ENCODE data around the gene ZFAND3. TPM values are rescaled to one million over a fixed set of nuclear protein-coding genes. Genes with fewer than 3 reads are reported as not detected.

The ZFAND3 gene
- polyA plus RNA-seq, 1 donor from 2014 or later = 19.7 TPM

GRCh38 chr6:38077488-38078030 is 258.0 kb downstream of the ZFAND3 start:
- no peaks in the 10 kb centered on the region for H3K9me2 ChIP-seq (ENCODE audit: insufficient read depth, low read length)
- H3K4me2 ChIP-seq (ENCODE audit: low read length) = no peak overlapping the region
- no peak overlapping the region for H2AFZ ChIP-seq (ENCODE audit: low read depth, low read length)
- H3F3A ChIP-seq (ENCODE audit: insufficient read depth, low read length, poor library complexity, severe bottlenecking) = no peaks in the 10 kb centered on the region
- peaks cover 12% of the 10 kb centered on the region for H3K79me2 ChIP-seq (replicated peaks; ENCODE audit: insufficient read depth, low read length)
- TF ChIP-seq REST (IDR thresholded peaks at IDR 0.05; ENCODE audit: borderline replicate concordance) (no peak), RAD21 (conservative IDR thresholded peaks at IDR 0.05) (no peak), MXI1 (conservative IDR thresholded peaks at IDR 0.05; ENCODE audit: poor library complexity, severe bottlenecking) (no peak), EP300 (conservative IDR thresholded peaks at IDR 0.05; ENCODE audit: poor library complexity, severe bottlenecking) (no peak), CTCF (IDR thresholded peaks at IDR 0.05; ENCODE audit: poor library complexity, severe bottlenecking) (no peak), TAF1 (IDR thresholded peaks at IDR 0.05; ENCODE audit: low read depth) (no peak), SMC3 (conservative IDR thresholded peaks at IDR 0.05; ENCODE audit: poor library complexity) (no peak), EZH2 (IDR thresholded peaks at IDR 0.05; ENCODE audit: borderline replicate concordance, insufficient read depth, low read length, poor library complexity, severe bottlenecking) (no peak), POLR2AphosphoS5 (IDR thresholded peaks at IDR 0.05) (no peak)
- H3K36me3 ChIP-seq (ENCODE audit: insufficient read depth, low read length) = no peaks in the 10 kb centered on the region
- no peak overlapping the region for H3K9ac ChIP-seq (ENCODE audit: low read length)
- H3K27ac ChIP-seq (ENCODE audit: low read length) = no peak overlapping the region
- H3K4me3 ChIP-seq (ENCODE audit: low read length) = no peak overlapping the region
- no peaks in the 10 kb centered on the region for H3K27me3 ChIP-seq (ENCODE audit: insufficient read depth, low read depth, low read length)
- no peaks in the 10 kb centered on the region for H3K9me3 ChIP-seq (ENCODE audit: low read length)
- H4K20me1 ChIP-seq (ENCODE audit: insufficient read depth) = no peaks in the 10 kb centered on the region

- H3K9ac ChIP-seq (ENCODE audit: low read length) = no peak overlapping the region
- peaks cover 12% of the 10 kb centered on the region for H3K79me2 ChIP-seq (replicated peaks; ENCODE audit: insufficient read depth, low read length)
- H3K36me3 ChIP-seq (ENCODE audit: insufficient read depth, low read length) = no peaks in the 10 kb centered on the region
- H3K4me2 ChIP-seq (ENCODE audit: low read length) = no peak overlapping the region
- H3F3A ChIP-seq (ENCODE audit: insufficient read depth, low read length, poor library complexity, severe bottlenecking) = no peaks in the 10 kb centered on the region
- no peaks in the 10 kb centered on the region for H4K20me1 ChIP-seq (ENCODE audit: insufficient read depth)
- H3K9me3 ChIP-seq (ENCODE audit: low read length) = no peaks in the 10 kb centered on the region
- no peak overlapping the region for H2AFZ ChIP-seq (ENCODE audit: low read depth, low read length)
- TF ChIP-seq POLR2AphosphoS5 (IDR thresholded peaks at IDR 0.05) = no peak
- H3K4me3 ChIP-seq (ENCODE audit: low read length) = no peak overlapping the region
- no peaks in the 10 kb centered on the region for H3K27me3 ChIP-seq (ENCODE audit: insufficient read depth, low read depth, low read length)
- no peak overlapping the region for H3K27ac ChIP-seq (ENCODE audit: low read length)
- no peaks in the 10 kb centered on the region for H3K9me2 ChIP-seq (ENCODE audit: insufficient read depth, low read length)
Observed at GRCh38 chr6:38078671-38079070, 259.1 kb downstream of the ZFAND3 start.

- Histone ChIP-seq H3K9ac (ENCODE audit: low read length) (no peak overlapping the region), H3K36me3 (ENCODE audit: insufficient read depth, low read length) (no peaks in the 10 kb centered on the region), H3K4me3 (ENCODE audit: low read length) (no peak overlapping the region), H2AFZ (ENCODE audit: low read depth, low read length) (no peak overlapping the region), H3K4me2 (ENCODE audit: low read length) (no peak overlapping the region), H3K9me2 (ENCODE audit: insufficient read depth, low read length) (no peaks in the 10 kb centered on the region), H3K79me2 (replicated peaks; ENCODE audit: insufficient read depth, low read length) (peaks cover 12% of the 10 kb centered on the region), H3K9me3 (ENCODE audit: low read length) (no peaks in the 10 kb centered on the region), H4K20me1 (ENCODE audit: insufficient read depth) (no peaks in the 10 kb centered on the region), H3K27me3 (ENCODE audit: insufficient read depth, low read depth, low read length) (no peaks in the 10 kb centered on the region), H3K27ac (ENCODE audit: low read length) (no peak overlapping the region), H3F3A (ENCODE audit: insufficient read depth, low read length, poor library complexity, severe bottlenecking) (no peaks in the 10 kb centered on the region)
- TF ChIP-seq EZH2 (IDR thresholded peaks at IDR 0.05; ENCODE audit: borderline replicate concordance, insufficient read depth, low read length, poor library complexity, severe bottlenecking) (no peak), RAD21 (conservative IDR thresholded peaks at IDR 0.05) (no peak), CTCF (IDR thresholded peaks at IDR 0.05; ENCODE audit: poor library complexity, severe bottlenecking) (no peak), EP300 (conservative IDR thresholded peaks at IDR 0.05; ENCODE audit: poor library complexity, severe bottlenecking) (no peak), REST (IDR thresholded peaks at IDR 0.05; ENCODE audit: borderline replicate concordance) (no peak), MXI1 (conservative IDR thresholded peaks at IDR 0.05; ENCODE audit: poor library complexity, severe bottlenecking) (no peak), POLR2AphosphoS5 (IDR thresholded peaks at IDR 0.05) (no peak), TAF1 (IDR thresholded peaks at IDR 0.05; ENCODE audit: low read depth) (no peak)
Observed at GRCh38 chr6:38079107-38079506, 259.6 kb downstream of the ZFAND3 start.

All from neural cell (in vitro differentiated cells).